ENCODE measurements around the gene CD86. TPM values are rescaled to one million over a fixed set of nuclear protein-coding genes. Genes with fewer than 3 reads are reported as not detected.

CD86 gene
- total RNA-seq, 1 donor from 2014 or later = 29.5 TPM

- H3K4me3 ChIP-seq = no peak overlapping the region
- DNase-seq (no peak), ATAC-seq (no peak)
- TF ChIP-seq CTCF (IDR thresholded peaks at IDR 0.05) = no peak
- H3K9me3 ChIP-seq = no peaks in the 10 kb centered on the region
- intact Hi-C loops (cut with DNase I) = no loop called here
- peaks cover 5% of the 10 kb centered on the region for H3K4me1 ChIP-seq
- H3K27ac ChIP-seq = no peak overlapping the region
- no peaks in the 10 kb centered on the region for H3K27me3 ChIP-seq (ENCODE audit: low read depth)
- no peaks in the 10 kb centered on the region for H3K36me3 ChIP-seq
Observed at GRCh38 chr3:122094125-122094524, 39.0 kb downstream of the CD86 start.

GRCh38 chr3:122094693-122095092 lies 39.5 kb downstream of the CD86 start:
- Histone ChIP-seq H3K9me3 (no peaks in the 10 kb centered on the region), H3K4me3 (no peak overlapping the region), H3K27me3 (ENCODE audit: low read depth) (no peaks in the 10 kb centered on the region), H3K27ac (no peak overlapping the region), H3K36me3 (no peaks in the 10 kb centered on the region), H3K4me1 (peaks cover 5% of the 10 kb centered on the region)
- DNase-seq (no peak), ATAC-seq (no peak)
- intact Hi-C loops (cut with DNase I) = no loop called here
- TF ChIP-seq CTCF (IDR thresholded peaks at IDR 0.05) = no peak

GRCh38 chr3:122097141-122097540 lies 42.0 kb downstream of the CD86 start:
- Histone ChIP-seq H3K4me1 (peaks cover 4% of the 10 kb centered on the region), H3K36me3 (no peaks in the 10 kb centered on the region), H3K27ac (no peak overlapping the region), H3K27me3 (ENCODE audit: low read depth) (no peaks in the 10 kb centered on the region), H3K4me3 (no peak overlapping the region), H3K9me3 (no peaks in the 10 kb centered on the region)
- ATAC-seq (no peak), DNase-seq (no peak)
- TF ChIP-seq CTCF (IDR thresholded peaks at IDR 0.05) = no peak
- intact Hi-C loops (cut with DNase I) = no loop called here

GRCh38 chr3:122098611-122099010 lies 43.4 kb downstream of the CD86 start:
- H3K9me3 ChIP-seq = no peaks in the 10 kb centered on the region
- TF ChIP-seq CTCF (IDR thresholded peaks at IDR 0.05) = no peak
- no peak overlapping the region for H3K27ac ChIP-seq
- no peak overlapping the region for H3K4me3 ChIP-seq
- H3K4me1 ChIP-seq = peaks cover 4% of the 10 kb centered on the region
- no peak for ATAC-seq
- intact Hi-C loops (cut with DNase I) = no loop called here
- no peak for DNase-seq
- H3K36me3 ChIP-seq = no peaks in the 10 kb centered on the region
- no peaks in the 10 kb centered on the region for H3K27me3 ChIP-seq (ENCODE audit: low read depth)

- H3K4me1 ChIP-seq = peaks cover 4% of the 10 kb centered on the region
- ATAC-seq = no peak
- intact Hi-C loops (cut with DNase I) = no loop called here
- no peaks in the 10 kb centered on the region for H3K9me3 ChIP-seq
- no peak overlapping the region for H3K27ac ChIP-seq
- H3K36me3 ChIP-seq = no peaks in the 10 kb centered on the region
- DNase-seq = no peak
- no peak overlapping the region for H3K4me3 ChIP-seq
- H3K27me3 ChIP-seq (ENCODE audit: low read depth) = no peaks in the 10 kb centered on the region
- TF ChIP-seq CTCF (IDR thresholded peaks at IDR 0.05) = no peak
Observed at GRCh38 chr3:122099255-122099654, 44.1 kb downstream of the CD86 start.

GRCh38 chr3:122100083-122100482 lies 44.9 kb downstream of the CD86 start:
- ATAC-seq (no peak), DNase-seq (no peak)
- Histone ChIP-seq H3K4me1 (peaks cover 4% of the 10 kb centered on the region), H3K27ac (no peak overlapping the region), H3K27me3 (ENCODE audit: low read depth) (no peaks in the 10 kb centered on the region), H3K9me3 (no peaks in the 10 kb centered on the region), H3K36me3 (no peaks in the 10 kb centered on the region), H3K4me3 (no peak overlapping the region)
- TF ChIP-seq CTCF (IDR thresholded peaks at IDR 0.05) = no peak
- intact Hi-C loops (cut with DNase I) = no loop called here

All from lower lobe of right lung (tissue), 2 donors.